Stomach (tissue), 4 donors: ENCODE measurements around the gene MFSD12.

Source experiments
- POLR2A ChIP-seq, 4 donors: fragments of 450-650 bp; IDR thresholded peaks; one replicate each; pipeline ENCODE4 v1.6.1; 2016; ENCODE audit warnings: antibody characterized with exemption in 4 of 4, control low read depth in 2 of 4, mild to moderate bottlenecking in 1 of 4, moderate library complexity in 1 of 4
- POLR2AphosphoS5 ChIP-seq, 3 donors: sonication (generic); formaldehyde crosslinking; IDR thresholded peaks; one replicate each; pipeline ENCODE4 v1.6.1; 2016; ENCODE audit warnings: antibody characterized with exemption in 3 of 3
- TF ChIP-seq, protein P1 (sequence below), 7 experiments: fragments of 450-650 bp in 4 of 7; fragments of 200-600 bp in 3 of 7; sonication (generic) in 3 of 7; IDR thresholded peaks; one replicate each; pipeline ENCODE4 v1.5.1; 2016 to 2019; ENCODE audit warnings: antibody characterized with exemption in 7 of 7, control low read depth in 2 of 7, mild to moderate bottlenecking in 1 of 7

GRCh38 chr19:3499738-3500428 is 57.5 kb downstream of the MFSD12 start:
- TF ChIP-seq, protein P1, sequence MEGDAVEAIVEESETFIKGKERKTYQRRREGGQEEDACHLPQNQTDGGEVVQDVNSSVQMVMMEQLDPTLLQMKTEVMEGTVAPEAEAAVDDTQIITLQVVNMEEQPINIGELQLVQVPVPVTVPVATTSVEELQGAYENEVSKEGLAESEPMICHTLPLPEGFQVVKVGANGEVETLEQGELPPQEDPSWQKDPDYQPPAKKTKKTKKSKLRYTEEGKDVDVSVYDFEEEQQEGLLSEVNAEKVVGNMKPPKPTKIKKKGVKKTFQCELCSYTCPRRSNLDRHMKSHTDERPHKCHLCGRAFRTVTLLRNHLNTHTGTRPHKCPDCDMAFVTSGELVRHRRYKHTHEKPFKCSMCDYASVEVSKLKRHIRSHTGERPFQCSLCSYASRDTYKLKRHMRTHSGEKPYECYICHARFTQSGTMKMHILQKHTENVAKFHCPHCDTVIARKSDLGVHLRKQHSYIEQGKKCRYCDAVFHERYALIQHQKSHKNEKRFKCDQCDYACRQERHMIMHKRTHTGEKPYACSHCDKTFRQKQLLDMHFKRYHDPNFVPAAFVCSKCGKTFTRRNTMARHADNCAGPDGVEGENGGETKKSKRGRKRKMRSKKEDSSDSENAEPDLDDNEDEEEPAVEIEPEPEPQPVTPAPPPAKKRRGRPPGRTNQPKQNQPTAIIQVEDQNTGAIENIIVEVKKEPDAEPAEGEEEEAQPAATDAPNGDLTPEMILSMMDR (IDR thresholded peaks at IDR 0.05), result no peak
- TF ChIP-seq POLR2A (IDR thresholded peaks at IDR 0.05), result no peak
- no peak for TF ChIP-seq POLR2AphosphoS5 (IDR thresholded peaks at IDR 0.05)
